HG02610 (cell line): ENCODE data around the gene CCDC43.
"Not testable (repeated sequence)": the region's sequence is repeated elsewhere in the genome, so short reads cannot be mapped to it uniquely, and the experiment has no call there.

ENCODE experiments used
- ATAC-seq: cut with Tn5 transposase; IDR thresholded peaks from one replicate; pipeline ENCODE4 v1.9.1; 2021; ENCODE audit warnings: mild to moderate bottlenecking, moderate library complexity; ENCODE audit not compliant: unreplicated experiment

Gene CCDC43

GRCh38 chr17:44689477-44690217 lies at the start of gene CCDC43:
TSS of gene CCDC43 (minus strand) at chr17:44689776. CDS start at chr17:44689753, 23 bp downstream.
- peak; percentile 89 for ATAC-seq

- peak; percentile 59 for ATAC-seq
Measured at GRCh38 chr17:44738214-44738906, 48.8 kb upstream of the CCDC43 start.

GRCh38 chr17:44736551-44737240 lies 47.1 kb upstream of the CCDC43 start:
- no peak for ATAC-seq

- ATAC-seq, result no peak
Measured at GRCh38 chr17:44734272-44734671, 44.7 kb upstream of the CCDC43 start.

GRCh38 chr17:44733753-44734152 lies 44.2 kb upstream of the CCDC43 start:
- ATAC-seq, result no peak

- ATAC-seq, result not testable (repeated sequence)
Measured at GRCh38 chr17:44726121-44726520, 36.5 kb upstream of the CCDC43 start.

GRCh38 chr17:44722254-44722653 lies 32.7 kb upstream of the CCDC43 start:
- ATAC-seq, result no peak

GRCh38 chr17:44719444-44719843 lies 29.9 kb upstream of the CCDC43 start:
- no peak for ATAC-seq

GRCh38 chr17:44708401-44709263 lies 19.1 kb upstream of the CCDC43 start, which contains the start of gene DBF4B:
TSS of gene DBF4B (plus strand) at chr17:44708665. CDS start at chr17:44708821, 156 bp downstream.
- no peak for ATAC-seq

- no peak for ATAC-seq
Measured at GRCh38 chr17:44707755-44708400, 18.3 kb upstream of the CCDC43 start.

GRCh38 chr17:44700288-44700687 lies 10.7 kb upstream of the CCDC43 start:
- ATAC-seq, result not testable (repeated sequence)

- ATAC-seq, result no peak
Measured at GRCh38 chr17:44693609-44694008, 4.0 kb upstream of the CCDC43 start.

- not testable (repeated sequence) for ATAC-seq
Measured at GRCh38 chr17:44690746-44691306, 1.2 kb upstream of the CCDC43 start.

GRCh38 chr17:44688675-44689476 lies 700 bp downstream of the CCDC43 start:
- ATAC-seq, result no peak

- no peak for ATAC-seq
Measured at GRCh38 chr17:44688200-44688599, 1.4 kb downstream of the CCDC43 start.

- no peak for ATAC-seq
Measured at GRCh38 chr17:44687756-44688155, 1.8 kb downstream of the CCDC43 start.

- ATAC-seq, result not testable (repeated sequence)
Measured at GRCh38 chr17:44683303-44683702, 6.3 kb downstream of the CCDC43 start.

GRCh38 chr17:44677136-44677535 lies 12.4 kb downstream of the CCDC43 start:
- ATAC-seq, result no peak

- ATAC-seq, result no peak
Measured at GRCh38 chr17:44673893-44674292, 15.7 kb downstream of the CCDC43 start.
